ENCODE measurements around the gene IDI1.

The IDI1 gene

DNA sequence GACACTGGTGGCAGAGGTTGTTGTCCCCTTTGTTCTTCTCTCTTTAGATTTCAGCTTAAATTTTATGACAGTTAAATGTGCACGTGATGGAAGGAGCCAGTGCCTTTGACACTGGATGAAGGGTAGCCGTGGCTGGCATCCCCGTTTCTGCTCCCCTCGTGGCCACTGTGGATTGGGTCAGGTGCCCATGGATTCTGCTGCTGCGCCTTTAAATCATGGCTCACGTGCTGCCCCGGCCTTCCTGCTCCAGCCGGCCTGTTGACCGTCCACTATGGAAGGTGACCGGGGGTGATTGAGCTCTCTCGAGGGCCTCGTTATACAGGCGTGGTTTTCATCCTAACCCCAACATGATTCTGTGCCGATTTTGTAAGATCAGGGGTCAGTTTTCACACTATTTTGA lies 41.8 kb upstream of the IDI1 start:
- no peaks in the 10 kb centered on the region for H3K4me1 ChIP-seq (ENCODE audit: low read length)
- no peak overlapping the region for H3K27ac ChIP-seq (ENCODE audit: low read length)
- H3K9ac ChIP-seq (ENCODE audit: low read length): no peak overlapping the region
- no peaks in the 10 kb centered on the region for H4K20me1 ChIP-seq (ENCODE audit: insufficient read depth, low read length)
- no peaks in the 10 kb centered on the region for H3K9me3 ChIP-seq (replicated peaks; ENCODE audit: insufficient read depth, low read length)
- no peak overlapping the region for H2AFZ ChIP-seq (ENCODE audit: low read length)
- H3K79me2 ChIP-seq (ENCODE audit: low read length): no peaks in the 10 kb centered on the region; the same call in 1 of the 2 replicates
- DNase-seq: no peak
- no peaks in the 10 kb centered on the region for H3F3A ChIP-seq (ENCODE audit: insufficient read depth, low read length)
- no peak overlapping the region for H3K4me3 ChIP-seq (ENCODE audit: low read length)
- H3K27me3 ChIP-seq (replicated peaks; ENCODE audit: insufficient read depth, low read length): no peaks in the 10 kb centered on the region
- TF ChIP-seq, protein P1, sequence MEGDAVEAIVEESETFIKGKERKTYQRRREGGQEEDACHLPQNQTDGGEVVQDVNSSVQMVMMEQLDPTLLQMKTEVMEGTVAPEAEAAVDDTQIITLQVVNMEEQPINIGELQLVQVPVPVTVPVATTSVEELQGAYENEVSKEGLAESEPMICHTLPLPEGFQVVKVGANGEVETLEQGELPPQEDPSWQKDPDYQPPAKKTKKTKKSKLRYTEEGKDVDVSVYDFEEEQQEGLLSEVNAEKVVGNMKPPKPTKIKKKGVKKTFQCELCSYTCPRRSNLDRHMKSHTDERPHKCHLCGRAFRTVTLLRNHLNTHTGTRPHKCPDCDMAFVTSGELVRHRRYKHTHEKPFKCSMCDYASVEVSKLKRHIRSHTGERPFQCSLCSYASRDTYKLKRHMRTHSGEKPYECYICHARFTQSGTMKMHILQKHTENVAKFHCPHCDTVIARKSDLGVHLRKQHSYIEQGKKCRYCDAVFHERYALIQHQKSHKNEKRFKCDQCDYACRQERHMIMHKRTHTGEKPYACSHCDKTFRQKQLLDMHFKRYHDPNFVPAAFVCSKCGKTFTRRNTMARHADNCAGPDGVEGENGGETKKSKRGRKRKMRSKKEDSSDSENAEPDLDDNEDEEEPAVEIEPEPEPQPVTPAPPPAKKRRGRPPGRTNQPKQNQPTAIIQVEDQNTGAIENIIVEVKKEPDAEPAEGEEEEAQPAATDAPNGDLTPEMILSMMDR (IDR thresholded peaks at IDR 0.05; ENCODE audit: low read length): no peak
- TF ChIP-seq EZH2phosphoT487 (IDR thresholded peaks at IDR 0.05; ENCODE audit: low read length) (no peak), EZH2 (optimal IDR thresholded peaks at IDR 0.05; ENCODE audit: low read depth, low read length) (no peak)
- peaks cover 7% of the 10 kb centered on the region for H3K36me3 ChIP-seq (replicated peaks; ENCODE audit: insufficient read depth, low read length)
- H3K4me2 ChIP-seq (ENCODE audit: low read depth, low read length): no peak overlapping the region
- H3K9me2 ChIP-seq (replicated peaks; ENCODE audit: insufficient read depth, low read length): no peaks in the 10 kb centered on the region

DNA sequence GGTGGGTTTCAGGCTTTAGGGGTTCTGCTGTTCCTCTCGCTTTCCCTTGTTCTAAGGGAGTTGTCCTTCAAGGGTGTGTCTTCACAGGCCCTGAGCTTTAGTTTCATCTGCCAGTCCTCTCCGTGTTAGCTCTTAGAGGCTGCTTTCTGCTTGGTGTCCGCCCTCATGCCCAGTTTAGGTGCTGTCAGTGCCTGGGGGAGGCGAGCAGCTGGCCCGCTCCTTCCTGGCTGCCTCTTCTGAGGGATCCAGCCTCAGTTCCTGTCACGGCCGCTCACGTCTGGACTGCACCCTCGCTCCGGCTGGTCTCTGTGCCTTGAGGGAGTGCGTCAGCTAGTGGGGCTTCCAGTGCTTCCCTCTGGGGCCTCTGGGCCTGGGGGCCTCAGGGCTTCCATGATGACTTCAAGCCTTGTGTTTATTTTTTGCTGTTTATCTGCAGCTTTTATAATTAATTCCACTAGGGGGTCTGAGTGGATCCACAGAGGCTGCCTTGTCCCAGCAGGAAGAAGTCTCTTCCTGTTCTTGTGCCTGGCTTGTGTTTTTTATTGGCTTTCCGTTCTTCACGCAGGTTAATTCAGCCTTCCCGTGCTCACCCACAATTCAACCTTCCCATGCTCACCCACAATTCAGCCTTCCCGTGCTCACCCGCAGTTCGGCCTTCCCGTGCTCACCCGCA lies 40.2 kb upstream of the IDI1 start:
- no peaks in the 10 kb centered on the region for H3K9me3 ChIP-seq (replicated peaks; ENCODE audit: insufficient read depth, low read length)
- TF ChIP-seq, protein P1 (IDR thresholded peaks at IDR 0.05; ENCODE audit: low read length): no peak
- TF ChIP-seq EZH2 (optimal IDR thresholded peaks at IDR 0.05; ENCODE audit: low read depth, low read length): no peak
- TF ChIP-seq EZH2phosphoT487 (IDR thresholded peaks at IDR 0.05; ENCODE audit: low read length): no peak
- no peaks in the 10 kb centered on the region for H3K9me2 ChIP-seq (replicated peaks; ENCODE audit: insufficient read depth, low read length)
- H3K79me2 ChIP-seq (ENCODE audit: low read length): no peaks in the 10 kb centered on the region; the same call in 1 of the 2 replicates
- H3F3A ChIP-seq (ENCODE audit: insufficient read depth, low read length): no peaks in the 10 kb centered on the region
- no peaks in the 10 kb centered on the region for H3K4me1 ChIP-seq (ENCODE audit: low read length)
- no peak overlapping the region for H3K4me3 ChIP-seq (ENCODE audit: low read length)
- H3K36me3 ChIP-seq (replicated peaks; ENCODE audit: insufficient read depth, low read length): peaks cover 7% of the 10 kb centered on the region
- H3K27ac ChIP-seq (ENCODE audit: low read length): no peak overlapping the region
- H2AFZ ChIP-seq (ENCODE audit: low read length): no peak overlapping the region
- no peaks in the 10 kb centered on the region for H3K27me3 ChIP-seq (replicated peaks; ENCODE audit: insufficient read depth, low read length)
- H3K4me2 ChIP-seq (ENCODE audit: low read depth, low read length): no peak overlapping the region
- no peak overlapping the region for H3K9ac ChIP-seq (ENCODE audit: low read length)
- DNase-seq: no peak
- H4K20me1 ChIP-seq (ENCODE audit: insufficient read depth, low read length): no peaks in the 10 kb centered on the region

DNA sequence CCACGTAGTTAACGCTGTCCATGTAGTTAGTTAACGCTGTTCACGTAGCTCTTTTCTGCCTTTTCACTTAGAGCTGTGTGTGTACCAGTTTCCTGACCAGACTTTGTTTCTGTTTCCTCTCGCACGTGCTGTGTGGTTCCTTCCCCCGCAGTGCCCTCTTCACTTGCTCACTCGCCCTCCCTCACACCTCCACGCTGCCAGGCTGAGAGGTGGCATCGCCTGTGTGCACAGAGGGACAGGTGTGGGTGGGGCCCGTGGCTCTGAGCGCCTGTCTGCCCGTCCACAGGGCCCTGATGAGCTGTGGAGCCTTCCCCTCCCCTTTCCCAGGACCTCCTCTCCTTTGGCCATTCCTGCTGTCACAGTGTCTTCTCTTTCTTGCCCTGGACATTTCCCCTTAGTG lies 37.9 kb upstream of the IDI1 start:
- no peaks in the 10 kb centered on the region; the same call in 1 of the 2 replicates for H3K79me2 ChIP-seq (ENCODE audit: low read length)
- H2AFZ ChIP-seq (ENCODE audit: low read length): no peak overlapping the region
- no peak overlapping the region for H3K4me3 ChIP-seq (ENCODE audit: low read length)
- TF ChIP-seq EZH2phosphoT487 (IDR thresholded peaks at IDR 0.05; ENCODE audit: low read length): no peak
- TF ChIP-seq, protein P1 (IDR thresholded peaks at IDR 0.05; ENCODE audit: low read length): no peak
- no peaks in the 10 kb centered on the region for H3K9me3 ChIP-seq (replicated peaks; ENCODE audit: insufficient read depth, low read length)
- H3K27ac ChIP-seq (ENCODE audit: low read length): no peak overlapping the region
- H3K9me2 ChIP-seq (replicated peaks; ENCODE audit: insufficient read depth, low read length): no peaks in the 10 kb centered on the region
- no peaks in the 10 kb centered on the region for H3K4me1 ChIP-seq (ENCODE audit: low read length)
- H3K36me3 ChIP-seq (replicated peaks; ENCODE audit: insufficient read depth, low read length): no peaks in the 10 kb centered on the region; the same call in 1 of the 2 replicates
- no peaks in the 10 kb centered on the region for H3K27me3 ChIP-seq (replicated peaks; ENCODE audit: insufficient read depth, low read length)
- no peak for DNase-seq
- H4K20me1 ChIP-seq (ENCODE audit: insufficient read depth, low read length): no peaks in the 10 kb centered on the region
- H3F3A ChIP-seq (ENCODE audit: insufficient read depth, low read length): no peaks in the 10 kb centered on the region
- H3K9ac ChIP-seq (ENCODE audit: low read length): no peak overlapping the region
- H3K4me2 ChIP-seq (ENCODE audit: low read depth, low read length): no peak overlapping the region

Measured in MM.1S (cell line).